ENCODE measurements around the gene CAPN1. TPM values are rescaled to one million over a fixed set of nuclear protein-coding genes. Genes with fewer than 3 reads are reported as not detected.

CAPN1 gene
- polyA plus RNA-seq, 1 of the 3 experiments (the other 2 are of a cell fraction), result 92.2 TPM

GRCh38 chr11:65205602-65205967, 23.9 kb downstream of the CAPN1 start:
- no peaks in the 10 kb centered on the region for H3K79me2 ChIP-seq (ENCODE audit: insufficient read depth)
- ChIA-PET POLR2A (no interaction called here), CTCF (interaction anchor here (0.5 to 4.0 kb wide), 26 partner anchors 9 to 250 kb away, joined by 3 to 42 read pairs (median 3); partner anchors contain the start of genes CAPN1 and CDC42EP2)
- H3K27me3 ChIP-seq (ENCODE audit: insufficient read depth), result no peaks in the 10 kb centered on the region
- no peak overlapping the region for H3K4me2 ChIP-seq
- H2AFZ ChIP-seq (ENCODE audit: low read depth), result no peak overlapping the region
- TF ChIP-seq USF1 (IDR thresholded peaks at IDR 0.05; ENCODE audit: borderline replicate concordance, low read depth), result no peak
- no peak for TF ChIP-seq POLR2AphosphoS5 (IDR thresholded peaks at IDR 0.05; ENCODE audit: low read depth, low read length)
- TF ChIP-seq JUND (IDR thresholded peaks at IDR 0.05), result no peak
- no peak for TF ChIP-seq TAF1 (IDR thresholded peaks at IDR 0.05; ENCODE audit: borderline replicate concordance, low read depth, low read length)
- no peak for TF ChIP-seq SMC3 (IDR thresholded peaks at IDR 0.05; ENCODE audit: low read depth, low read length)
- 78% methylated on average over 3 of the region's 3 CpGs for WGBS (ENCODE audit: low lambda C conversion rate)
- no peak overlapping the region for H3K9ac ChIP-seq
- H3K36me3 ChIP-seq (replicated peaks in 1 of 2; ENCODE audit: control insufficient read depth in 1 of 2, insufficient read depth in 2 of 2, low read length in 1 of 2), result peaks cover 17 to 34% of the 10 kb centered on the region in 2 experiments
- H3K4me3 ChIP-seq (ENCODE audit: low read depth in 2 of 2, low read length in 1 of 2), result no peak overlapping the region
- H4K20me1 ChIP-seq (ENCODE audit: insufficient read depth), result no peaks in the 10 kb centered on the region
- no peaks in the 10 kb centered on the region for H3K9me2 ChIP-seq
- no peaks in the 10 kb centered on the region for H3F3A ChIP-seq (replicated peaks; ENCODE audit: insufficient read depth)
- no peaks in the 10 kb centered on the region for H3K9me3 ChIP-seq
- H3K4me1 ChIP-seq (ENCODE audit: control insufficient read depth in 1 of 2, insufficient read depth in 2 of 2, low read depth in 1 of 2, low read length in 1 of 2), result no peaks in the 10 kb centered on the region
- H3K27ac ChIP-seq (ENCODE audit: low read depth in 2 of 2, low read length in 1 of 2), result no peak overlapping the region
- DNase-seq, result no peak

DNA sequence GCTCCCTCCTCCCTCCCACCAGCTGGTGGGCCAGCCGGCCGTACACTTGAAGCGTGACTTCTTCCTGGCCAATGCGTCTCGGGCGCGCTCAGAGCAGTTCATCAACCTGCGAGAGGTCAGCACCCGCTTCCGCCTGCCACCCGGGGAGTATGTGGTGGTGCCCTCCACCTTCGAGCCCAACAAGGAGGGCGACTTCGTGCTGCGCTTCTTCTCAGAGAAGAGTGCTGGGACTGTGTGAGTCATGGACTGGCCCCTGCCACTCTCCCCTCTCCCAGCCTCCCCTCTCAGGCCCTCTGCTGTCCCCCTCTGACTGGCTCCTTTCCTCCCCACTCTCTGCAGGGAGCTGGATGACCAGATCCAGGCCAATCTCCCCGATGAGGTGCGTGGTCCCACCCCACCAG, 24.7 kb downstream of the CAPN1 start:
- H3K4me3 ChIP-seq (ENCODE audit: low read depth in 2 of 2, low read length in 1 of 2), result no peak overlapping the region
- no peaks in the 10 kb centered on the region for H4K20me1 ChIP-seq (ENCODE audit: insufficient read depth)
- H3K9me2 ChIP-seq, result no peaks in the 10 kb centered on the region
- DNase-seq, result no peak
- no peak overlapping the region for H3K9ac ChIP-seq
- no peaks in the 10 kb centered on the region for H3K27me3 ChIP-seq (ENCODE audit: insufficient read depth)
- H3K4me2 ChIP-seq, result no peak overlapping the region
- H2AFZ ChIP-seq (ENCODE audit: low read depth), result no peak overlapping the region
- H3K36me3 ChIP-seq (replicated peaks in 1 of 2; ENCODE audit: control insufficient read depth in 1 of 2, insufficient read depth in 2 of 2, low read length in 1 of 2), result peaks cover 17 to 42% of the 10 kb centered on the region in 2 experiments
- H3K27ac ChIP-seq (ENCODE audit: low read depth in 2 of 2, low read length in 1 of 2), result no peak overlapping the region
- H3K9me3 ChIP-seq, result no peaks in the 10 kb centered on the region
- H3F3A ChIP-seq (replicated peaks; ENCODE audit: insufficient read depth), result no peaks in the 10 kb centered on the region
- CTCF ChIA-PET, result interaction anchor here (0.9 to 4.0 kb wide), 7 partner anchors 9 to 123 kb away, joined by 3 to 42 read pairs (median 11); partner anchors contain the start of gene CDC42EP2
- TF ChIP-seq POLR2AphosphoS5 (IDR thresholded peaks at IDR 0.05; ENCODE audit: low read depth, low read length), result no peak
- TF ChIP-seq CHD2 (IDR thresholded peaks at IDR 0.05; ENCODE audit: low read length, partially characterized antibody), result no peak
- no peak for TF ChIP-seq NRF1 (IDR thresholded peaks at IDR 0.05; ENCODE audit: low read depth, low read length)
- no peak for TF ChIP-seq ZBTB33 (IDR thresholded peaks at IDR 0.05; ENCODE audit: borderline replicate concordance, low read depth)
- TF ChIP-seq, protein P1, sequence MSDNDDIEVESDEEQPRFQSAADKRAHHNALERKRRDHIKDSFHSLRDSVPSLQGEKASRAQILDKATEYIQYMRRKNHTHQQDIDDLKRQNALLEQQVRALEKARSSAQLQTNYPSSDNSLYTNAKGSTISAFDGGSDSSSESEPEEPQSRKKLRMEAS (IDR thresholded peaks at IDR 0.05; ENCODE audit: low read depth), result no peak
- TF ChIP-seq RAD21 (IDR thresholded peaks at IDR 0.05; ENCODE audit: low read length), result no peak
- TF ChIP-seq MEF2A (IDR thresholded peaks at IDR 0.05; ENCODE audit: borderline replicate concordance, low read depth), result no peak
- TF ChIP-seq RFX5 (IDR thresholded peaks at IDR 0.05; ENCODE audit: low read length), result no peak
- TF ChIP-seq SMC3 (IDR thresholded peaks at IDR 0.05; ENCODE audit: low read depth, low read length), result no peak
- TF ChIP-seq TAF1 (IDR thresholded peaks at IDR 0.05; ENCODE audit: borderline replicate concordance, low read depth, low read length), result no peak
- TF ChIP-seq SIN3A (IDR thresholded peaks at IDR 0.05; ENCODE audit: borderline replicate concordance, low read depth, low read length), result no peak
- no peak for TF ChIP-seq TEAD4 (IDR thresholded peaks at IDR 0.05; ENCODE audit: borderline replicate concordance, insufficient read depth)
- TF ChIP-seq PBX3 (IDR thresholded peaks at IDR 0.05), result no peak
- TF ChIP-seq RCOR1 (IDR thresholded peaks at IDR 0.05; ENCODE audit: low read length), result no peak
- no peak for TF ChIP-seq RXRA (IDR thresholded peaks at IDR 0.05; ENCODE audit: borderline replicate concordance, low read depth)
- WGBS (ENCODE audit: low lambda C conversion rate), result 90% methylated on average over 12 of the region's 17 CpGs
- no peaks in the 10 kb centered on the region for H3K79me2 ChIP-seq (ENCODE audit: insufficient read depth)
- H3K4me1 ChIP-seq (ENCODE audit: control insufficient read depth in 1 of 2, insufficient read depth in 2 of 2, low read depth in 1 of 2, low read length in 1 of 2), result no peaks in the 10 kb centered on the region
- POLR2A ChIA-PET, result no interaction called here
